Memory B cell (primary cell): ENCODE results near the gene HSBP1L1.

Experiments used
- ATAC-seq: fragments of 150-1000 bp; cut with Tn5 transposase; 2 replicates; pipeline ENCODE4 v1.10.0; 2021; ENCODE audit warnings: low read depth, mild to moderate bottlenecking, moderate library complexity
- DNase-seq, 2 donors: peaks; one replicate each; pipeline ENCODE4 v3.0.0; 2022; ENCODE audit warnings: low spot score in 2 of 2
- H3K27ac Mint-ChIP-seq: one replicate; pipeline ENCODE4 v1.8.0; 2022; ENCODE audit warnings: mild to moderate bottlenecking, moderate library complexity, mixed read lengths
- H3K27me3 Mint-ChIP-seq: one replicate; pipeline ENCODE4 v1.8.0; 2022; ENCODE audit warnings: mixed read lengths
- H3K36me3 Mint-ChIP-seq: one replicate; pipeline ENCODE4 v1.8.0; 2022; ENCODE audit warnings: mild to moderate bottlenecking, mixed read lengths
- H3K4me1 Mint-ChIP-seq: one replicate; pipeline ENCODE4 v1.8.0; 2022; ENCODE audit warnings: mixed read lengths
- H3K4me3 Mint-ChIP-seq: one replicate; pipeline ENCODE4 v1.8.0; 2022; ENCODE audit warnings: mild to moderate bottlenecking, moderate library complexity, mixed read lengths
- H3K9me3 Mint-ChIP-seq: one replicate; pipeline ENCODE4 v1.8.0; 2022; ENCODE audit warnings: mixed read lengths

Gene HSBP1L1

GRCh38 chr18:79935925-79936324 is 28.5 kb upstream of the HSBP1L1 start:
- Mint-ChIP-seq H3K4me3 (no peak overlapping the region), H3K27me3 (no peaks in the 10 kb centered on the region), H3K9me3 (peaks cover 26% of the 10 kb centered on the region), H3K36me3 (peaks cover 78% of the 10 kb centered on the region), H3K4me1 (peaks cover 10% of the 10 kb centered on the region), H3K27ac (no peak overlapping the region)
- ATAC-seq: no peak
- no peak for DNase-seq

- Mint-ChIP-seq H3K27ac (no peak overlapping the region), H3K4me1 (peaks cover 7% of the 10 kb centered on the region), H3K9me3 (peaks cover 21% of the 10 kb centered on the region), H3K4me3 (no peak overlapping the region), H3K36me3 (peaks cover 72% of the 10 kb centered on the region), H3K27me3 (no peaks in the 10 kb centered on the region)
- ATAC-seq: no peak
- no peak for DNase-seq
These were observed 27.8 kb upstream of the HSBP1L1 start for GRCh38 chr18:79936641-79937040.

- Mint-ChIP-seq H3K27me3 (no peaks in the 10 kb centered on the region), H3K4me1 (peaks cover 7% of the 10 kb centered on the region), H3K36me3 (peaks cover 73% of the 10 kb centered on the region), H3K9me3 (peaks cover 19% of the 10 kb centered on the region), H3K4me3 (no peak overlapping the region), H3K27ac (no peak overlapping the region)
- ATAC-seq (no peak), DNase-seq (no peak)
These were observed 27.2 kb upstream of the HSBP1L1 start for GRCh38 chr18:79937103-79937860.

GRCh38 chr18:79938196-79938595 is 26.2 kb upstream of the HSBP1L1 start:
- Mint-ChIP-seq H3K4me1 (peaks cover 9% of the 10 kb centered on the region), H3K27me3 (no peaks in the 10 kb centered on the region), H3K27ac (no peak overlapping the region), H3K4me3 (no peak overlapping the region), H3K9me3 (peaks cover 12% of the 10 kb centered on the region), H3K36me3 (peaks cover 68% of the 10 kb centered on the region)
- no peak for DNase-seq
- ATAC-seq: no peak

GRCh38 chr18:79939096-79939495 is 25.3 kb upstream of the HSBP1L1 start:
- H3K4me3 Mint-ChIP-seq: no peak overlapping the region
- H3K4me1 Mint-ChIP-seq: peaks cover 10% of the 10 kb centered on the region
- H3K9me3 Mint-ChIP-seq: peaks cover 7% of the 10 kb centered on the region
- ATAC-seq (no peak), DNase-seq (no peak)
- H3K27me3 Mint-ChIP-seq: no peaks in the 10 kb centered on the region
- H3K27ac Mint-ChIP-seq: no peak overlapping the region
- peaks cover 60% of the 10 kb centered on the region for H3K36me3 Mint-ChIP-seq

GRCh38 chr18:79940126-79940813 is 24.2 kb upstream of the HSBP1L1 start:
- Mint-ChIP-seq H3K9me3 (peaks cover 7% of the 10 kb centered on the region), H3K4me3 (no peak overlapping the region), H3K27me3 (no peaks in the 10 kb centered on the region), H3K27ac (no peak overlapping the region), H3K4me1 (peaks cover 21% of the 10 kb centered on the region), H3K36me3 (peaks cover 50% of the 10 kb centered on the region)
- no peak for DNase-seq
- ATAC-seq: no peak

GRCh38 chr18:79940814-79941472 is 23.5 kb upstream of the HSBP1L1 start:
- H3K27me3 Mint-ChIP-seq: no peaks in the 10 kb centered on the region
- ATAC-seq (no peak), DNase-seq (no peak)
- H3K4me3 Mint-ChIP-seq: no peak overlapping the region
- no peak overlapping the region for H3K27ac Mint-ChIP-seq
- peaks cover 4% of the 10 kb centered on the region for H3K9me3 Mint-ChIP-seq
- H3K4me1 Mint-ChIP-seq: peaks cover 22% of the 10 kb centered on the region
- H3K36me3 Mint-ChIP-seq: peaks cover 45% of the 10 kb centered on the region

- H3K27me3 Mint-ChIP-seq: no peaks in the 10 kb centered on the region
- DNase-seq (no peak), ATAC-seq (no peak)
- H3K27ac Mint-ChIP-seq: peak overlapping the region; percentile 53
- H3K36me3 Mint-ChIP-seq: peaks cover 41% of the 10 kb centered on the region
- no peak overlapping the region for H3K4me3 Mint-ChIP-seq
- H3K9me3 Mint-ChIP-seq: peaks cover 3% of the 10 kb centered on the region
- peaks cover 28% of the 10 kb centered on the region for H3K4me1 Mint-ChIP-seq
These were observed 22.8 kb upstream of the HSBP1L1 start for GRCh38 chr18:79941473-79942119.

GRCh38 chr18:79942211-79942610 is 22.2 kb upstream of the HSBP1L1 start:
- no peak overlapping the region for H3K4me3 Mint-ChIP-seq
- ATAC-seq (no peak), DNase-seq (no peak)
- H3K9me3 Mint-ChIP-seq: peaks cover 3% of the 10 kb centered on the region
- H3K27ac Mint-ChIP-seq: peak overlapping the region; percentile 53
- H3K36me3 Mint-ChIP-seq: peaks cover 35% of the 10 kb centered on the region
- H3K27me3 Mint-ChIP-seq: no peaks in the 10 kb centered on the region
- peaks cover 31% of the 10 kb centered on the region for H3K4me1 Mint-ChIP-seq

- H3K4me3 Mint-ChIP-seq: no peak overlapping the region
- ATAC-seq (no peak), DNase-seq (no peak)
- no peaks in the 10 kb centered on the region for H3K9me3 Mint-ChIP-seq
- H3K27me3 Mint-ChIP-seq: no peaks in the 10 kb centered on the region
- peak overlapping the region; percentile 53 for H3K27ac Mint-ChIP-seq
- H3K36me3 Mint-ChIP-seq: peaks cover 27% of the 10 kb centered on the region
- peaks cover 31% of the 10 kb centered on the region for H3K4me1 Mint-ChIP-seq
These were observed 21.4 kb upstream of the HSBP1L1 start for GRCh38 chr18:79942786-79943607.

- DNase-seq (no peak), ATAC-seq (no peak)
- Mint-ChIP-seq H3K4me1 (peaks cover 33% of the 10 kb centered on the region), H3K9me3 (no peaks in the 10 kb centered on the region), H3K4me3 (no peak overlapping the region), H3K27ac (no peak overlapping the region), H3K27me3 (no peaks in the 10 kb centered on the region), H3K36me3 (peaks cover 21% of the 10 kb centered on the region)
These were observed 20.8 kb upstream of the HSBP1L1 start for GRCh38 chr18:79943608-79944125.

GRCh38 chr18:79944126-79944731 is 20.2 kb upstream of the HSBP1L1 start:
- Mint-ChIP-seq H3K36me3 (peaks cover 20% of the 10 kb centered on the region), H3K4me3 (no peak overlapping the region)

GRCh38 chr18:79944746-79945117 is 19.7 kb upstream of the HSBP1L1 start:
- DNase-seq (no peak), ATAC-seq (peak; percentile 69)
- Mint-ChIP-seq H3K27ac (peak overlapping the region; percentile 81), H3K4me3 (no peak overlapping the region), H3K4me1 (peaks cover 38% of the 10 kb centered on the region), H3K36me3 (peaks cover 18% of the 10 kb centered on the region), H3K27me3 (no peaks in the 10 kb centered on the region), H3K9me3 (no peaks in the 10 kb centered on the region)

More at GRCh38 chr18:79944126-79944731, 20.2 kb upstream of the HSBP1L1 start:
- Mint-ChIP-seq H3K27me3 (no peaks in the 10 kb centered on the region), H3K9me3 (no peaks in the 10 kb centered on the region), H3K4me1 (peaks cover 35% of the 10 kb centered on the region), H3K27ac (peak overlapping the region; percentile 81)
- DNase-seq (no peak), ATAC-seq (peak; percentile 28)
